ENCODE data around the gene OBP2A.
"Not testable (repeated sequence)": the region's sequence is repeated elsewhere in the genome, so short reads cannot be mapped to it uniquely, and the experiment has no call there.

The OBP2A gene

DNA sequence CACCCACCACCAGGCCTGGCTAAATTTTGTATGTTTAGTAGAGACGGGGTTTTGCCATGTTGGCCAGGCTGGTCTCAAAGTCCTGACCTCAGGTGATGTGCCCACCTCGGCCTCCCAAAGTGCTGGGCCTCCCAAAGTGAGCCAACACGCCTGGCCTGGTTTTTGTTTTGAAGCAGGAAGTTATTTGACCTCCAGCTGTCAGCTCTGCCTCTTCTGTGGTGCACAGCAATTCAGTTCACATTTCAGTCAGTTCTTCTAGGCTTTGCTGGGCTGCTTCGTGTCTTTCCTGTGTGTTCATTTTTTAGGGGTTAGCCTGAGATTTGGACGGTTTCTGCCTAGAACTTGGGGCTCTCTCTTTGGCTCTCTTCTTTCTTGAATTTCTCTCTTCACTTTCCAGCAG is 15.8 kb upstream of the OBP2A start:
- no peak overlapping the region for H2AFZ ChIP-seq
- H3K9me3 ChIP-seq (ENCODE audit: control insufficient read depth, low read length): no peaks in the 10 kb centered on the region
- H3K36me3 ChIP-seq (ENCODE audit: control insufficient read depth, insufficient read depth, low read length): no peaks in the 10 kb centered on the region
- no peak overlapping the region for H3K27ac ChIP-seq
- H3K9ac ChIP-seq: no peak overlapping the region
- H3K4me2 ChIP-seq (ENCODE audit: low read length): no peak overlapping the region
- TF ChIP-seq, protein P1, sequence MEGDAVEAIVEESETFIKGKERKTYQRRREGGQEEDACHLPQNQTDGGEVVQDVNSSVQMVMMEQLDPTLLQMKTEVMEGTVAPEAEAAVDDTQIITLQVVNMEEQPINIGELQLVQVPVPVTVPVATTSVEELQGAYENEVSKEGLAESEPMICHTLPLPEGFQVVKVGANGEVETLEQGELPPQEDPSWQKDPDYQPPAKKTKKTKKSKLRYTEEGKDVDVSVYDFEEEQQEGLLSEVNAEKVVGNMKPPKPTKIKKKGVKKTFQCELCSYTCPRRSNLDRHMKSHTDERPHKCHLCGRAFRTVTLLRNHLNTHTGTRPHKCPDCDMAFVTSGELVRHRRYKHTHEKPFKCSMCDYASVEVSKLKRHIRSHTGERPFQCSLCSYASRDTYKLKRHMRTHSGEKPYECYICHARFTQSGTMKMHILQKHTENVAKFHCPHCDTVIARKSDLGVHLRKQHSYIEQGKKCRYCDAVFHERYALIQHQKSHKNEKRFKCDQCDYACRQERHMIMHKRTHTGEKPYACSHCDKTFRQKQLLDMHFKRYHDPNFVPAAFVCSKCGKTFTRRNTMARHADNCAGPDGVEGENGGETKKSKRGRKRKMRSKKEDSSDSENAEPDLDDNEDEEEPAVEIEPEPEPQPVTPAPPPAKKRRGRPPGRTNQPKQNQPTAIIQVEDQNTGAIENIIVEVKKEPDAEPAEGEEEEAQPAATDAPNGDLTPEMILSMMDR (IDR thresholded peaks at IDR 0.05): no peak
- no peaks in the 10 kb centered on the region for H3K27me3 ChIP-seq (ENCODE audit: control insufficient read depth, insufficient read depth, low read length)
- H3K79me2 ChIP-seq: no peaks in the 10 kb centered on the region
- H3K4me1 ChIP-seq: no peaks in the 10 kb centered on the region
- H3K4me3 ChIP-seq (ENCODE audit: low read depth, low read length): no peak overlapping the region

DNA sequence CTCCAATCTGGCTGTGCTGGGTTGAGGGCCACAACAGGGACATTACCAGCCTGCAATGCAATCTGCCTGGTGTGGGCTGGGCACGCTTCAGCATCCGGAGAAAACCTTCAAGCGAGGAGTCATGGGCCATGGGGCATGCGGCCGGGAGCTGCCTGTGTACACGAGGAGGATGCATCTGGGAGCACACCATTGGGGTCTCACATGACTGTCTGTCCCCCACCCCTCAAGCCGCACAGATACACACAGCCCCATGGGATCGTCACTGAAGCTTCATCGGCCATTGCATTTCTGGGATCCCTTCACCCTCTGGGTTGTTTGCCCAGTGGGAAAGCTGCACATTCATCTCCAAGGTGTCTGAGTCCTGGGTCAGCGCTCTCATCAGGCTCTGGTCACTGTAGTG is 14.8 kb upstream of the OBP2A start:
- H3K4me3 ChIP-seq (ENCODE audit: low read depth, low read length): no peak overlapping the region
- H3K36me3 ChIP-seq (ENCODE audit: control insufficient read depth, insufficient read depth, low read length): no peaks in the 10 kb centered on the region
- no peaks in the 10 kb centered on the region for H3K4me1 ChIP-seq
- no peak overlapping the region for H3K9ac ChIP-seq
- H2AFZ ChIP-seq: no peak overlapping the region
- no peaks in the 10 kb centered on the region for H3K9me3 ChIP-seq (ENCODE audit: control insufficient read depth, low read length)
- H3K27me3 ChIP-seq (ENCODE audit: control insufficient read depth, insufficient read depth, low read length): no peaks in the 10 kb centered on the region
- H3K27ac ChIP-seq: no peak overlapping the region
- H3K79me2 ChIP-seq: no peaks in the 10 kb centered on the region
- TF ChIP-seq, protein P1 (IDR thresholded peaks at IDR 0.05): no peak
- H3K4me2 ChIP-seq (ENCODE audit: low read length): no peak overlapping the region

DNA sequence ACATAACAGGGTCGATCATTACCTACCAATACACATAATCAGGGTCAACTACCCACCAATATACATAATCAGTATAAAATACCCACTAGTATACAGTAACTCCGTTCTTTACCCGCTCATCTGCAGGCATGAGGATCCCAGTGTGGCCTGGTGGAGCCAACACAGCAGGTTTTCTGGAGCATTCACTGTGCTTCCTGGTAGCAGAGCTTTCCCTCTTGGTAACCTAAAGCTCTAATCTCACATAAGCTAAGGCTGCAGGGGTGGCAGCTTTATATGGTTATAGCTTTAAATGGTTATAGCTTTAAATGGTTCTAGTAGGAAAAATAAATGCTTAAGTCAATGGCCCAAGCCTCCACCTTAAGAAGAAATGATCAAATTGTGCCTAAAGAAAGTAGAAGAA is 12.8 kb upstream of the OBP2A start:
- no peaks in the 10 kb centered on the region for H3K36me3 ChIP-seq (ENCODE audit: control insufficient read depth, insufficient read depth, low read length)
- H3K4me2 ChIP-seq (ENCODE audit: low read length): no peak overlapping the region
- TF ChIP-seq, protein P1 (IDR thresholded peaks at IDR 0.05): no peak
- no peak overlapping the region for H2AFZ ChIP-seq
- H3K79me2 ChIP-seq: no peaks in the 10 kb centered on the region
- no peaks in the 10 kb centered on the region for H3K9me3 ChIP-seq (ENCODE audit: control insufficient read depth, low read length)
- no peak overlapping the region for H3K4me3 ChIP-seq (ENCODE audit: low read depth, low read length)
- no peak overlapping the region for H3K27ac ChIP-seq
- H3K9ac ChIP-seq: no peak overlapping the region
- no peaks in the 10 kb centered on the region for H3K4me1 ChIP-seq
- H3K27me3 ChIP-seq (ENCODE audit: control insufficient read depth, insufficient read depth, low read length): no peaks in the 10 kb centered on the region

DNA sequence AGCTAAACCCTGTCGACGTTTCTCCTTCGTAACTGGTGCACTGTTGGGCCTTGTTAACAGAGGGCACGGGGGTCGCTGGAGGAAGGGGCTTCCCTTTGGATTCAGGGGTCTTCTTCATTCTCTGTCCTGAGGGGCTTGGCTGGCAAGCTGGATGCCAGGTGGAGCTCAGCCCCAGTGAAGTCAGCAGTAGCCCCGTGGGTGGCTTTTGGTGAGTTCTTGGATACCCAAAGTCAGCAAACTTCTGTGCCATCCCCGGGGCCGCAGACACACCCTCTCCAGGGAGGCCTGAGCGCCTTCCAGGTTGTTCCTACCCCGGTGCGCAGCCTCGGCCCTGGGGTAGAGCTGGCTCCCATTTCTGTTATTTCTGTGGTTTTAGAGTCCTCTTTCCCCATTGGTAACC is 12.3 kb upstream of the OBP2A start:
- TF ChIP-seq, protein P1 (IDR thresholded peaks at IDR 0.05): no peak
- no peak overlapping the region for H3K4me3 ChIP-seq (ENCODE audit: low read depth, low read length)
- H2AFZ ChIP-seq: no peak overlapping the region
- no peaks in the 10 kb centered on the region for H3K4me1 ChIP-seq
- no peak overlapping the region for H3K9ac ChIP-seq
- no peaks in the 10 kb centered on the region for H3K36me3 ChIP-seq (ENCODE audit: control insufficient read depth, insufficient read depth, low read length)
- H3K4me2 ChIP-seq (ENCODE audit: low read length): no peak overlapping the region
- H3K9me3 ChIP-seq (ENCODE audit: control insufficient read depth, low read length): no peaks in the 10 kb centered on the region
- H3K27me3 ChIP-seq (ENCODE audit: control insufficient read depth, insufficient read depth, low read length): no peaks in the 10 kb centered on the region
- no peaks in the 10 kb centered on the region for H3K79me2 ChIP-seq
- H3K27ac ChIP-seq: no peak overlapping the region

DNA sequence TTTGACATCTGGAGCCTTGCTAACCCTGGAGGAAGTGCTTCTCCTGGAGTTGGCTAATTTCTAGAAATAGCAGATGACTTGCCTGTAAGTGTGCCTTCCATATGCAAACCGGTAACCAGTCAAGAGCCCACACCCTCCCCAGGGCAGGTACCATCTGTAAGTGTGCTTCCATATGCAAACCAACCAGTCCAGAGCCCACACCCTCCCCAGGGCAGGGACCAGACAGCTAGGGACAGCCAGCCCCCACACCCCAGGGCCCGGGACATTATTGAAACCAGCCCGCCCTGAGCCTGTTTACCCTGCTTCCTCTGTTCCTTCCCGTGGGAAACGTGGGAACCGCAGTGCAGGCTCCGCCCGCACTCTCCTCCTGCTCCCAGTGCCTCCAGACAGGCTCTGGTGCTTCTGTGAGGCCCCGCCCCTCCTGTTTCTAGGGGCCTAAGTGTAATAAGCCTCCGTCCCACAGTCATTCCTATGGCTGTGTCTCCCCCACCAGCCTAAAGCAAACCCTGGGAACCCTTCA is 11.7 kb upstream of the OBP2A start:
- H3K27me3 ChIP-seq (ENCODE audit: control insufficient read depth, insufficient read depth, low read length): not testable (repeated sequence)

DNA sequence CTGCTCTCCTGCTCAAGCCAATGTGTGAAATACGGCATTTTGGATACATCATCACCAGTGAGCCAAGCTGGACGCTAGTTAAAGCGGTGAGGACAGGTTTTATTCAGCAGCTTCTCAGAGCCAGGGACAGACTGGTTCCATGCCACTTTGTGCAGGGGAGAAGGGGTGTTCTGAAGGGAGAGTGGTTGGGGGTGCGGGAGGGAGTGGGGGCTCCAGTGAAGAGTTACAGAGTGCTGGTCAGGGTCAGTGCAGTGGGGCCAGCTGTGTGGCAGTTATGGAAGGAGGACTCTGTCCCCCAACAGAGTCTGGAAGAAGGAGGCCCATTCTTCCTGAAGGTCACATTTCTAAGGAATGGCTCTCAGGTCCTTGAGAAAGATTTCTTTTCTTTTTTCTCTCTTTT is 11.1 kb upstream of the OBP2A start:
- not testable (repeated sequence) for H3K27ac ChIP-seq; H3K4me2 ChIP-seq (ENCODE audit: low read length)

More for the DNA sequence above, 11.7 kb upstream of the OBP2A start:
- not testable (repeated sequence) for H3K9me3 ChIP-seq (ENCODE audit: control insufficient read depth, low read length); H3K79me2 ChIP-seq; H3K4me1 ChIP-seq; H3K27ac ChIP-seq; H3K4me3 ChIP-seq (ENCODE audit: low read depth, low read length); H3K36me3 ChIP-seq (ENCODE audit: control insufficient read depth, insufficient read depth, low read length); H3K9ac ChIP-seq; H2AFZ ChIP-seq; H3K4me2 ChIP-seq (ENCODE audit: low read length)

DNA sequence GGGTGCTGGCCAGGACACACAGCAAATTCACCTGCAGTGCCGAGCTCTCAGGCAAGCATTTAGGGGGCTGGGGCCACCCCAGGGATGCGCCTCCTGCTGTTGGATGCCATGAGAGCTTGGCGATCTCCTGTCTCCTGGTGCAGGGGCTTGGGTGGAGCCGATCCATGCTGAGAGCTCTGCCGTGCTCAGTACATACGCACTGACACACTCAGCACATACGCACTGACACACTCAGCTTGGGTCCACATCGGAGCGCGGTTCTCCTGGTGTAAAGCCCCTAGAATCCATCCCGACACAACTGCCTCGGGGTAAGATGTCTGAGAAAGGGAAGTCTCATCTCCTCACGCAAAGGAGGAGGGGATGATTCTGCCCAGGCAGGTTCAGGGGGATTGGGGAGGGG is 10.3 kb upstream of the OBP2A start:
- not testable (repeated sequence) for H2AFZ ChIP-seq; H3K4me1 ChIP-seq; H3K36me3 ChIP-seq (ENCODE audit: control insufficient read depth, insufficient read depth, low read length)

More for the DNA sequence above, 11.1 kb upstream of the OBP2A start:
- not testable (repeated sequence) for H3K4me3 ChIP-seq (ENCODE audit: low read depth, low read length); H3K4me1 ChIP-seq; H3K27me3 ChIP-seq (ENCODE audit: control insufficient read depth, insufficient read depth, low read length); H3K9me3 ChIP-seq (ENCODE audit: control insufficient read depth, low read length); H3K36me3 ChIP-seq (ENCODE audit: control insufficient read depth, insufficient read depth, low read length); H3K9ac ChIP-seq; H3K79me2 ChIP-seq; H2AFZ ChIP-seq

More for the DNA sequence above, 10.3 kb upstream of the OBP2A start:
- H3K27me3 ChIP-seq (ENCODE audit: control insufficient read depth, insufficient read depth, low read length); H3K9me3 ChIP-seq (ENCODE audit: control insufficient read depth, low read length); H3K4me2 ChIP-seq (ENCODE audit: low read length); H3K79me2 ChIP-seq; H3K4me3 ChIP-seq (ENCODE audit: low read depth, low read length); H3K27ac ChIP-seq; H3K9ac ChIP-seq: not testable (repeated sequence)
